DMS53 (cell line): ENCODE measurements around the gene TERT.

ENCODE experiments used
- DNase-seq: peaks from one replicate; lab custom pipeline; 2025; lab: John Stamatoyannopoulos, UW

TERT gene

DNA sequence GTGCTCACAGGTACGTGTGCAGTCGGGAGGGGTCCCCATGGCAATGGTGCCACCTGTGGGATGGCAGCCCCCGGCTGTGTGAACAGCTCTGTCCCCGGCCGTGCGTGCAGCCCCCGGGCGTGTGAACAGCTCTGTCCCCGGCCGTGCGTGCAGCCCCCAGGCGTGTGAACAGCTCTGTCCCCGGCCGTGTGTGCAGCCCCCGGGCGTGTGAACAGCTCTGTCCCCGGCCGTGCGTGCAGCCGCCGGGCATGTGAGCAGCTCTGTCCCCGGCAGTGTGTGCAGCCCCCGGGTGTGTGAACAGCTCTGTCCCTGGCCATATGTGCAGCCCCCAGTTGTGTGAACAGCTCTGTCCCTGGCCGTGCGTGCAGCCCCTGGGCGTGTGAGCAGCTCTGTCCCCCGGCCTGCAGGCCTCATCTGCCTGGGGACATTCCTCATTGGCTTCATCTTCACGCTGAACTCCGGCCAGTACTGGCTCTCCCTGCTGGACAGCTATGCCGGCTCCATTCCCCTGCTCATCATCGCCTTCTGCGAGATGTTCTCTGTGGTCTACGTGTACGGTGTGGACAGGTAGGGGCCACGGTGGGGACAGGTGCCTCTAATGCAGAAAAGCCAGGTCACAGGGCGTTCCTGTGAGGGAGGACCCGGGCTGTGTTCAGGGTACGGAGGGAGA lies 75.6 kb downstream of the TERT start:
- DNase-seq: no peak

DNA sequence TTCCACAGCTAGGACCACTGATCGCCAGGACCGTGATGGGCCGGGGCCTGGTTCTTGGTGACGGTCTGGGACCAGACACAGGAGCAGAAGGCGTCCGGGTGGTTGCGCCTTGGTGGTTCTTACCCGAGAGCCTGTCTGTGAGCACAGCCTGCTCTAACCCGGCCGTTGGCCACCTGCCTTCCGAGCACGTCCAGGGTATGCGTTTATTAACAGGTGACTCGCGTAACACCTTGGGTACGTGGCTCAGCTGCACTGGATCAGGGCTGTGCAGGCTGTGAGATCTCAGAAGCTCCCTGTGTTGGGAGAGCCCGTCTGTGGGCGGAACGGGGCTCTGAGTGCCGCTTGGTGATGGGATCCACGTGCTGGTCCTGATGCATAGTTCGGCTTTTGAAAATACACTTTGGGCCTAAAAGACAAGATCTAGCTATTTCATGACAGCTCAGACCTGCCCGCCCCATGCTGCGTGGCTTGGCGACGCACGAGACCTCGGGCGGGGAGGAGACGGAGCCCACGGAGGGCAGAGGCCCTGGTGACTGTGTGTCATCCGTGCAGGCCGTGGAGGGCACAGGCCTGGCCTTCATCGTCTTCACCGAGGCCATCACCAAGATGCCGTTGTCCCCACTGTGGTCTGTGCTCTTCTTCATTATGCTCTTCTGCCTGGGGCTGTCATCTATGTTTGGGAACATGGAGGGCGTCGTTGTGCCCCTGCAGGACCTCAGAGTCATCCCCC lies 76.4 kb downstream of the TERT start:
- DNase-seq: no peak

GRCh38 chr5:1217596-1218206 lies 77.2 kb downstream of the TERT start:
- peak; percentile 76 for DNase-seq

- no peak for DNase-seq
Observed at GRCh38 chr5:1216918-1217295, 78.0 kb downstream of the TERT start.

GRCh38 chr5:1216211-1216917 lies 78.5 kb downstream of the TERT start:
- DNase-seq: no peak

DNA sequence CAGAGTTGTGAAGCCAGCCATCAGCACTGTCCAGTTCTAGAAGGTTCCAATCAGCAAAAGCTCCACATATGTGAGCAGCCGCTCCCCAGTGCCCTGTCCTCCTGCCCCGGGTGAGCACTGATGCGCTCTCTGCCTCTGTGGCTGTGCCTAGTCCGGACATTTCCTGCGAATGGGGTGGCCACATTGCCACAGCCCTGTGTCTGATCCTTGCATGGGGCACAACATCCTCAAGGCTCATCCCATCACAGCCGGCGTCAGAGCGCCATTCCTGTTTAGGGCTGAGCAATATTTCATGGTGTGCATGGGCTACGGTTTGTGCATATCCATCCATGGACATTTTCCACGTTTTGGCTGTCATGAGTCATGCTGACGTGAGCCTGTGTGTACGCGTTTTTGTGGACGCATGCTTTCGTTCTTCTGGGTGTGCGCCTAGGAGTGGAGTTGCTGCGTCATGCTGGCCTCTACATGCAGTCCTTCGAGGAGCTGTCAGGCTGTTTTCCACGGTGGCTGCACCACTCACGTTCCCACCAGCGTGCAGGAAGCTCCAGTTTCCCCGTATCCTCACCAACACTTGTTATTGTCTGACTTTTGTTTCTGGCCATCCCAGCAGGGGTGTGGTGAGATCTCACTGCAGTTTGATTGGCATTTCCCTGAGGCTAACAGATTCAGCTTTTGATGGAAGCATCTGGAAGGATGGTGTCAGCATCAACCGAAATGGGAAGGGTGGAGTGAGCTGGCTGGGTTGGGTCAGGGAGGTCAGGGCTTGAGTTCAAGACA lies 79.4 kb downstream of the TERT start:
- no peak for DNase-seq

DNA sequence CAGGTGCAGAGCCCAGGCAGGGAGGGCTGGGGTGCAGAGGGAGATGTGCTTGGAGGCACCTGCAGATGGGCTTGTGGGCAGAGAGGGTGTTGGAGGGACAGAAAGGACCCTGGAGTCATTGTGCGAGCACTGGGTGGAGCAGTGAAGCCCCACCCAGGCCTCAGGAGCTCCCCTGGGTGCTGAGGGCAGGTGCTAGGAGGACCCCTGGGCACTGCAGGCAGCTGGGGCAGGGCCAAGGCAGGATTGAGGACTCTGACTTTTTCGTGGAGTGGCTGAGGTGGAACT lies 80.0 kb downstream of the TERT start:
- no peak for DNase-seq

GRCh38 chr5:1214163-1214935 lies 80.5 kb downstream of the TERT start:
- DNase-seq: no peak

GRCh38 chr5:1213508-1214162 lies 81.2 kb downstream of the TERT start:
- DNase-seq: no peak

DNA sequence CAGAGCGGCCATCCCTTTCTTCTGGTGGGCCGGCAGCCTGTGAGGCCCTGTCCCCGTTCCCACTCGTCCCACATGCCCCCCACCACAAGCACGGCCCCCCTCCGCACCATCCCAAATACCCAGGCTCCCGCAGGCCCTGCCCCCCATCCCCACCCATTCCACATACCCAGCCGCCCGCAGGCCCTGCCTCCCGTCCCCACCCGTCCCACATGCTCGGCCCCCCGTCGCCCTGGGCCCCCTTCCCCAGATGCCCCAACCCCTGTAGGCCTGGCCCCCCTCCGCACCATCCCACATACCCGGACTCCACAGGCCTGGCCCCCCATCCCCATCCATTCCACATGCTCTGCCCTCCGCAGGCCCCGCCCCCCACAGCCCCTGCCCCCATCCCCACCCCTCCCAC lies 82.0 kb downstream of the TERT start:
- no peak for DNase-seq

DNA sequence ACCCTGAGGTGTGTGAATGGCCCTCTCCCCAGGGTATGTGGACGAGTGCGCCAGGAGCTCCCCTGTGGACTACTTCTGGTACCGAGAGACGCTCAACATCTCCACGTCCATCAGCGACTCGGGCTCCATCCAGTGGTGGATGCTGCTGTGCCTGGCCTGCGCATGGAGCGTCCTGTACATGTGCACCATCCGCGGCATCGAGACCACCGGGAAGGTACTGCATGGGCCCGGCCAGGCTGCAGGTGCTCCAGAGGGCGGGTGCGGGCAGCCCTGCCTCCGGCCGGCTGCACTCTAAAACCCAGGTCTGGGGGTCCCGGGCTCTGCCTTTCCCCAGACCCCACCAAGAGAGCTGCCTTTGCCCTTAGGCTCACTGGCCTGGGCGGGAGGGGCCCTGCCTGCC lies 82.6 kb downstream of the TERT start:
- no peak for DNase-seq

DNA sequence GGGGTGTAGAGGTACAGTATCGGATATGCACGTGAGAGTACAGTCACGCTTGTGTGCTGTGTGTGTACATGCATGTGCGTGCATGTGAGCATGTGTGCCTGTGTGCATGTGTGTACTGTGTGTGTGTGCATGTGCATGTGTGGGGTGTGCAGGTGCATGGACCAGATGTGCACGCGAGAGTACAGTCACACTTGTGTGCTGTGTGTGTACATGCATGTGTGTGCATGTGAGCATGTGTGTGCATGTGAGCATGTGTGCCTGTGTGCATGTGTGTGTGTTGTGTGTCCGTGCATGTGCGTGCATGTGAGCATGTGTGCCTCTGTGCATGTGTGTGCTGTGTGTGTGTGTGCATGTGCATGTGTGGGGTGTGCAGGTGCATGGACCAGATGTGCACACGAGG lies 83.2 kb downstream of the TERT start:
- no peak for DNase-seq

- no peak for DNase-seq
Observed at GRCh38 chr5:1210832-1211251, 84.0 kb downstream of the TERT start.

DNA sequence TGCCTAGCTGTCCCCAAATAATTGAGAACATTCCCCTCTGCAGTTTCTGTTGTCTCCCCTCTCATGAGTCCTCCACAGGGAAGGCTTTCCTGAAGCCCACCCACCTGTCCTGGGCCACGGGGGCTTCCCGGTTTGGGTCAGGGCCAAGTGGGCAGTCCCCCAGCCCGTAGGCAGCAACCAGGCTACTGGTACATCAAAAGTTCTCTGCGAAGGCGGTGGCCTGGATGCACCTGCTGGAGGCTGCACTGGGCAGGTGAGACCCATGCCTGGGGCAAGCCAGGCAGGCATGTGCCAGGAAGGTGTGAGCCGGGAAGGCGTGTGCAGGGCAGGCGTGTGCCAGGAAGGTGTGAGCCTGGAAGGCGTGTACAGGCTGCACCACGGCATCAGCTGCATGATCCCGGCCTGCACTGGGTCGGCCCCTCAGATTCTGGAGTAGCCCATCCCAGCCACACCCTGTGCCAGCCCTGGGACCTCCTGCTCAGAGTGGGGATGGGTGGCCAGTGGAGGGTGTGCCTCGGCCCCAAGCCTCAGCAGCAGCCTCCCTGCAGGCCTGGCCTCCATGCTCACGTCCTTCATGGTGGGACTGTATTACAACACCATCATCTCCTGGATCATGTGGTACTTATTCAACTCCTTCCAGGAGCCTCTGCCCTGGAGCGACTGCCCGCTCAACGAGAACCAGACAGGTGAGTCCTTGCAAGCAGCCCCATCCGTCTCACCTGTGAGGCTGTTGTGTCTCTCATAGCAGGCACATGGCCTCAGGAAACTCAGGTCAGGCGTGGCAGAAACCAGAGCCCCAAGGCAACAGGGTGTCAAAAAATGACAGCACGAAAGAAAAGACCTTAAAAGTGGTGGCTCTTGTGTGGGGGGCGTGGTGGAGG lies 84.7 kb downstream of the TERT start:
- no peak for DNase-seq

DNA sequence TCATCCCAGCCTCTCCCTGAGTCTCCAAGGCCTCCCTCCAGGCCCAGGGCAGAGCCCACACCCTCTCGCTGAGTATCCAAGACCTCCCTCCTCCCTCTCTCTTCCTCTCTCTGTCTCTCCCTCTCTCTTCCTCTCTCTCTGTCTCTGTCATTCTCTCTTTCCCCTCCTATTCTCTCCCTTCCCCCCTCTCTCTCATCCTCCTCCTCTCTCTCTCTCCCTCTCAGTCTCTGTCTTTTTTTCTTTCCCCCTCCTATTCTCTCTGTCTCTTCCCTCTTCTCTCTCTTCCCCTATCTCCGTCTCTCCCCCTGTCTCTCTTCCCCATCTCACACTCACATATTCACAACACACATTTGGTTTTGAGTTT lies 85.4 kb downstream of the TERT start:
- no peak for DNase-seq

GRCh38 chr5:1208743-1209488 lies 86.0 kb downstream of the TERT start:
- peak; percentile 88 for DNase-seq

DNA sequence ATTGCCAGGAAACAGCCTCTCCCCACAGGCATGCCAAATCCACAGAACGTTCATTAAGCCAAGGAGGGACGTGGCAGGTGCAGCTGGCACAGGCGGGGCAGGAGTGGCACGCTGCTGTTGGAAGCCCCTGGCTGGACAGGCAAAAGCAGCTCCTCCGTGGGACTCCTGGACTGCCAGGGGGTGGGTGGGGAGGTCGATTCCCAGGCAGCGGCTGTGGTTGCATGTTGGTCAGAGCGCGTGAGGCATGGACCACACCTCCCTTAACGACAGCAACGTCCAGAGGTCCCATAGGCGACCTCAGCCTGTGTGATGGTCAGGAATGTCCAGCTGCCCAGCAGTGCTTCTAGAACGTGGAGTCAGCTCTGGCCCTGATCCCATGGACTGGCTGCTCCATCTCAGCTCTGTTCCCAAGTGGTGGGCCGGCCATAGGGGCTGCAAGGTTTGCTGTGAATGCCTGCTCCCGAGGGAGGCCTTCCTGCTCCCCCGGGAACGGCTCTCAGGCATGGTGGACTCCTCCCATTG lies 86.6 kb downstream of the TERT start:
- no peak for DNase-seq

DNA sequence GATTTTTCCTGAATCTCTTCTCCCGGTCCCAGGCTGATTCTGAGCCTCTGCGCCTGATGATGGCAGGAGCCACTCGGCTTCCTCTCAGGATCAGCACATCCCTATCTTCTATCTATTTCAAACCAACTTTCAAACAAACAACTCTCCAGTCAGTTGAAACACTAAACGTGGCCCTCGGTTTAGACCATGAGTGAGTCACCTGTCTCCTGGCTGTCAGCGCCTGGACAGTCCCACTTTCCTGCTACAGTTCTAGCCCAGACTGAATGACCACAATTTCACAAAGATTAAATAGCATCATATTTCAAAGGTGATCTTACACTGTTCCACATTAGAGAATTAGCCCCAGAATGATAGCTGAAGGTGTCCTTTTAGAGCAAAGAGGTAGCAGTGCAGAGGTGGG lies 87.3 kb downstream of the TERT start:
- DNase-seq: peak; percentile 32
